ENCODE data around the gene MCF2L. TPM values are rescaled to one million over a fixed set of nuclear protein-coding genes. Genes with fewer than 3 reads are reported as not detected.

MCF2L gene
- total RNA-seq, 4 donors from 2014 or later, result 25.0 to 103 (median 61.0) TPM

GRCh38 chr13:113148940-113149503 is 180.0 kb downstream of the MCF2L start:
- intact Hi-C loops (cut with DNase I; ENCODE audit: low total_unique reads), result no loop called here
- H3K27ac ChIP-seq, result no peak overlapping the region
- H3K36me3 ChIP-seq, result no peaks in the 10 kb centered on the region
- no peaks in the 10 kb centered on the region for H3K27me3 ChIP-seq
- H3K9me3 ChIP-seq, result no peaks in the 10 kb centered on the region
- no peak for DNase-seq
- H3K4me3 ChIP-seq, result no peak overlapping the region
- TF ChIP-seq, protein P1, sequence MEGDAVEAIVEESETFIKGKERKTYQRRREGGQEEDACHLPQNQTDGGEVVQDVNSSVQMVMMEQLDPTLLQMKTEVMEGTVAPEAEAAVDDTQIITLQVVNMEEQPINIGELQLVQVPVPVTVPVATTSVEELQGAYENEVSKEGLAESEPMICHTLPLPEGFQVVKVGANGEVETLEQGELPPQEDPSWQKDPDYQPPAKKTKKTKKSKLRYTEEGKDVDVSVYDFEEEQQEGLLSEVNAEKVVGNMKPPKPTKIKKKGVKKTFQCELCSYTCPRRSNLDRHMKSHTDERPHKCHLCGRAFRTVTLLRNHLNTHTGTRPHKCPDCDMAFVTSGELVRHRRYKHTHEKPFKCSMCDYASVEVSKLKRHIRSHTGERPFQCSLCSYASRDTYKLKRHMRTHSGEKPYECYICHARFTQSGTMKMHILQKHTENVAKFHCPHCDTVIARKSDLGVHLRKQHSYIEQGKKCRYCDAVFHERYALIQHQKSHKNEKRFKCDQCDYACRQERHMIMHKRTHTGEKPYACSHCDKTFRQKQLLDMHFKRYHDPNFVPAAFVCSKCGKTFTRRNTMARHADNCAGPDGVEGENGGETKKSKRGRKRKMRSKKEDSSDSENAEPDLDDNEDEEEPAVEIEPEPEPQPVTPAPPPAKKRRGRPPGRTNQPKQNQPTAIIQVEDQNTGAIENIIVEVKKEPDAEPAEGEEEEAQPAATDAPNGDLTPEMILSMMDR (IDR thresholded peaks at IDR 0.05), result no peak
- no peak for TF ChIP-seq POLR2A (IDR thresholded peaks at IDR 0.05)
- H3K4me1 ChIP-seq, result peaks cover 0 to 5% of the 10 kb centered on the region in 2 donors

Other genes starting within 250 kb of the MCF2L start
- gene F7, start 136.6 kb downstream of the MCF2L start, total RNA-seq, result under 1 TPM in 1 of 4 donors, not detected in 3; 0.69 TPM
- 10 to 100 TPM in 2 of 4 donors, 1 to 10 TPM in 2; 6.8 to 56.8 (median 12.1) TPM for gene F10, start 153.6 kb downstream of the MCF2L start, total RNA-seq
- not detected for gene PROZ, start 189.4 kb downstream of the MCF2L start, total RNA-seq
- 10 to 100 TPM; 35.9 to 75.6 (median 70.7) TPM for gene PCID2, start 239.5 kb downstream of the MCF2L start, total RNA-seq
- 100 to 1,000 TPM in 1 of 4 donors, 10 to 100 TPM in 3; 34.3 to 110 (median 66.1) TPM for gene CUL4A, start 240.4 kb downstream of the MCF2L start, total RNA-seq